Measurements from ENCODE around the gene CCDC90B.
A peak's percentile ranks its signal among the peaks of the same experiment; 100 is the strongest.
"Not testable (repeated sequence)": the region's sequence is repeated elsewhere in the genome, so short reads cannot be mapped to it uniquely, and the experiment has no call there.

The CCDC90B gene, protein sequence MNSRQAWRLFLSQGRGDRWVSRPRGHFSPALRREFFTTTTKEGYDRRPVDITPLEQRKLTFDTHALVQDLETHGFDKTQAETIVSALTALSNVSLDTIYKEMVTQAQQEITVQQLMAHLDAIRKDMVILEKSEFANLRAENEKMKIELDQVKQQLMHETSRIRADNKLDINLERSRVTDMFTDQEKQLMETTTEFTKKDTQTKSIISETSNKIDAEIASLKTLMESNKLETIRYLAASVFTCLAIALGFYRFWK

DNA sequence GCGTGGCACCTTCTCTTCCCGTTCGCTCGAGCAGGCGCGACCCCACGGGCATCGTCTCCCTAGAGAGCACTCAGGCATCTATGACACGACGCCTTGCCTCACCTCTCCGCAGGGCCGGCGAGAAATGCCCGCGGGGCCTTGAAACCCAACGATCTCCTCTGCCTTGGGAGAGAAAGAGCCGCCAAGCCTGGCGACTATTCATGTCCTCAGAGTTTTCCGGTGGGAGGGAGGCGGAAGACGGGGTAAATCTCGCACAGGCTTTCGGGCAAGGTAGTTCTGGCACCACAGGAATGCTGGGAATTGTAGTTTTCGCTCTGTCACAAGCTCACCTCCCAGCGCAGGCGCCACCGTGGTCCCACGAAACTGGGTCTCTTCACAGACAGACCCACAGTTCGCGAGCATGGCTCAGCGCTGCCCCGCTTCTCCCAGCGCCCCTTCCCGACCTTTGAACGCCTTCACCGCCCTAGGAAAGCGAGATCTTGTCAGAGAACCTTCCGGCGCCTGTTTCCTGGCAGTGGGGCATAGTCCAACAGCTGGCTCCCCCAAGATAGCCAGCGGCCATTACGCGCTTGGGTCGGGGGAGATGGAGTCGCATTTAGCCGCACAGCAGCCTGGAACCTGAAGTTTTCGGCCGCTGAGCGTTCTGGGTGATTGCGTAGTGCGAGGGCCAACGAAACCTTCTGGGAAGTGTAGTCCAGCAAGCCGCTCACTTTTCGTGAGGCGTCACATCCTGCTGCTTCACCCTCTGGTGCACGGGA, at the start of gene CCDC90B:
Gene CCDC90B, minus strand, starts transcription at position 597 of the 758 bp plus-strand sequence. Its CDS starts 395 bp downstream, at position 202.
- peak; percentile 98 for DNase-seq

DNA sequence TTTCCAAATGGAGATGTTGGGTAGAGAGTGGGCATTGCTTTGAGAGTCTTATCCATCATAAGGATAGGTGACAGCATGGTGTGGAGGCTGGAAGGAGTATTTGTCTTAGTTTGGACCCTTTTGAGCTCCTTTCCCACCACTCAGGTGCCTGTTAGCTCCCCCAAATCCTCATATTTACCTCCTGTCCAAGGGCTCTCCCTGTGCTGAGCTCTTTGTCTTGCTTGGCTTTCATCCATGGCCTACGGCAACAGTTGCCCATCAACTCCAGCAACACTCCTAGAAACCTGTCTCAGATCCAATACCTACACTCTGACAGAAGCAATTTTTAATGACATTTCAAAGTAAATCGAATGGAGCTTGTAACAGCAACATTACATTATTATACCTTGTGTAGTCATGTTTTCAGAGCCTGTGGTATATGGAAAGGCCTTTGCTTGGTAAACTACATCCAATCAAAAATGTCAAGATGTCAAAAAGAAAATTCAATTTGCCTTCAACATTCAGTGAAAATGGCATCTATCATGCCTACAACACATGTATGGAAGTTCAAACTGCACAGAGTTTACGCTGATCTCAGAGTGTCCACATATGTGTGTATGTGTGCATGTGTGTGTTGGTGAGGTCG, 49.4 kb upstream of the CCDC90B start:
- DNase-seq = no peak

DNA sequence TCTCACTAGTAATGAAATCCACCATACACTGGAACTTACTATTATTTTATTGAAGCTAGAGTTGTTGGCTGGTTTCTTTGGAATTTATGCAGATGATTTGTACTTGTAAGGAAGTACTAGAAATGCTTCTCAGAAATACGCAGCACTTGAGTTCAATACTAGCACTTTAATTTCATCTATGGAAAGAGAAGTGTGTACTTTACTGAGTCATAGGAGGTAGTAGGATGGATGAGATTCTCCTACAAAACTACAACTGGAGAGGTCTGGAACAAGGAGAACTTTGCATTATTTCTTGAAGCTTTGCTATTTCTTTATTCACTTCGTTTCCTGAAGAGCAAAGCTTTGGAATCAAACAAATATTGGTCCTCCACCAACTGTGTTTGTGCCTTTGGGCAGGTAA, 44.1 kb upstream of the CCDC90B start:
- no peak for DNase-seq

DNA sequence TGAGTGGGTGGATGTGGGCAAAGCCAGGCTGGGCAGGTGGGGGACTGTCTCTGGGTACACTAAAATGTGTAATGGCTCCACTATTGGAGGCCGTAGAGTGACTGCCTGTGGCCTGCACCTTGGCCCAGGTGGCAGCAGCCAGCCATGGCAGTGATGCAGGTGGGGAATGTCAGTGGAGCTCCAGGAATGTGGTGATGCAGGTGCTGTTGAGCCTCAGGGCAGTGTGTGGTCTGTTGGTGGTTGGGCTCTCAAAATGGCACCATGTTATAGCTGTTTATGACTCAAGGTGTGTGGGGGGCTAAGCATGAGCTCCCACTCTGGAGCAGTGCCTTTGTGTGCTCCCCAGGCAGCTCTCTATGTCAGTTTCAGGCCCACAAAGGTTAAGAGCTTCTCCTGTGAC, 40.2 kb upstream of the CCDC90B start:
- no peak for DNase-seq

- no peak for DNase-seq
Observed at GRCh38 chr11:83319346-83319745, 33.2 kb upstream of the CCDC90B start.

- no peak for DNase-seq
Observed at GRCh38 chr11:83318931-83319330, 32.8 kb upstream of the CCDC90B start.

- no peak for DNase-seq
Observed at GRCh38 chr11:83317757-83318690, 31.9 kb upstream of the CCDC90B start.

DNA sequence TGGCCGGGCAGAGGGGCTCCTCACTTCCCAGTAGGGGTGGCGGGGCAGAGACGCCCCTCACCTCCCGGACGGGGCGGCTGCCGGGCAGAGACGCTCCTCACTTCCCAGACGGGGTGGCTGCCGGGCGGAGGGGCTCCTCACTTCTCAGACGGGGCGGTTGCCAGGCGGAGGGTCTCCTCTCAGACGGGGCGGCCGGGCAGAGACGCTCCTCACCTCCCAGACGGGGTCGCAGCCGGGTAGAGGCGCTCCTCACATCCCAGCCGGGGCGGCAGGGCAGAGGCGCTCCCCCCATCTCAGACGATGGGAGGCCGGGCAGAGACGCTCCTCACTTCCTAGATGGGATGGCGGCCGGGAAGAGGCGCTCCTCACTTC, 30.7 kb upstream of the CCDC90B start:
- DNase-seq = not testable (repeated sequence)

DNA sequence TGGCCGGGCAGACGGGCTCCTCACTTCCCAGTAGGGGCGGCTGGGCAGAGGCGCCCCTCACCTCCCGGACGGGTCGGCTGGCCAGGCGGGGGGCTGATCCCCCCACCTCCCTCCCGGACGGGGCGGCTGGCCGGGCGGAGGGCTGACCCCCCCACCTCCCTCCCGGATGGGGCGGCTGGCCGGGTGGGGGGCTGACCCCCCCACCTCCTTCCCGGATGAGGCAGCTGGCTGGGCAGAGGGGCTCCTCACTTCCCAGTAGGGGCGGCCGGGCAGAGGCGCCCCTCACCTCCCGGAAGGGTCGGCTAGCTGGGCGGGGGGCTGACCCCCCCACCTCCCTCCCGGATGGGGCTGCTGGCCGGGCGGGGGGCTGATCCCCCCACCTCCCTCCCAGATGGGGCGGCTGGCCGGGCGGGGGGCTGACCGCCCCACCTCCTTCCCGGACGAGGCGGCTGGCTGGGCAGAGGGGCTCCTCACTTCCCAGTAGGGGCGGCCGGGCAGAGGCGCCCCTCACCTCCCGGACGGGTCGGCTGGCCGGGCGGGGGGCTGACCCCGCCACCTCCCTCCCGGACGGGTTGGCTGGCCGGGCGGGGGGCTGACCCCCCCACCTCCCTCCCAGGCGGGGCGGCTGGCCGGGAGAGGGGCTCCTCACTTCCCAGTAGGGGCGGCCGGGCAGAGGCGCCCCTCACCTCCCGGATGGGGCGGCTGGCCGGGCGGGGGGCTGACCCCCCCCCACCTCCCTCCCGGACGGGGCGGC, 30.2 kb upstream of the CCDC90B start:
- not testable (repeated sequence) for DNase-seq

DNA sequence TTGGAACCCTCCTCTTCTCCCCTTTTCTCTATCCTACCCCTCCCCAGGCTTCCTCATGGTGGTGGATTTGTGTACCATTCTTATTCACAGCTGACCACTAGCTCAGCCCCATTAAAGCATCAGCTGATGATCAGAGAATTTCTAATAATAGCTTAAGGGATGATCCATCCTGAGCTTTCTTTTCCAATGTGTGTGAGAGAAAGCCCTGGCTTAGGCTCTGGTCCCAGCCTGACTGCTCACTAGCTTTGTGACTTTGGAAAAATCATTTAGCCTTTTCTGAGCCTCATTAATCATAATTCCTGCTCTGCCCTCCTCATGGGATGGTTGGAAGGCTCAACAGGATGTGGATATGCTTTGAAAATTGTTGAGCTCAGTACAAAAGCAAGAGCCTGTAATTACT, 26.3 kb upstream of the CCDC90B start:
- DNase-seq = no peak

DNA sequence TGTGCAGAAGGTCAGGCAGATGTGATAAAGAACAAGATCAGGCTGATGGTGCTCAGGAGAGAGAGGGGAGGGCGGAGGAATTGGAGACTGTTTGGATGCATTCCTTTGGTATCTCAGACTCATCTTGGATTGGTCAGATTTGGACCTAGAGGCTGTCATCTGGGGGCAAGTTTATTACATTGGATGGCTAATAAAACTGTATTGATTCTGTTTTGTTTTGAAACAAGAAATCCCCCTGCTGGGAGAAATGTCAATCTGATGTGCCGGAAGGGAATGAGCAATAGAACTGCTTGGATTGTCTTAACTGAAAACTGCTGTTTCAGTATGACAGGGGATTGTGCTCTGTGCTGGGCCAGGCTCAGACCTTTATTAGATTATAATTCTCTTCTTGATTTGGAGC, 25.5 kb upstream of the CCDC90B start:
- no peak for DNase-seq

- no peak for DNase-seq
Observed at GRCh38 chr11:83310718-83311117, 24.6 kb upstream of the CCDC90B start.

- not testable (repeated sequence) for DNase-seq
Observed at GRCh38 chr11:83308536-83308935, 22.4 kb upstream of the CCDC90B start.

- no peak for DNase-seq
Observed at GRCh38 chr11:83306200-83307080, 20.3 kb upstream of the CCDC90B start.

- no peak for DNase-seq
Observed at GRCh38 chr11:83303316-83303715, 17.1 kb upstream of the CCDC90B start.

- DNase-seq = no peak
Observed at GRCh38 chr11:83302151-83302550, 16.0 kb upstream of the CCDC90B start.

DNA sequence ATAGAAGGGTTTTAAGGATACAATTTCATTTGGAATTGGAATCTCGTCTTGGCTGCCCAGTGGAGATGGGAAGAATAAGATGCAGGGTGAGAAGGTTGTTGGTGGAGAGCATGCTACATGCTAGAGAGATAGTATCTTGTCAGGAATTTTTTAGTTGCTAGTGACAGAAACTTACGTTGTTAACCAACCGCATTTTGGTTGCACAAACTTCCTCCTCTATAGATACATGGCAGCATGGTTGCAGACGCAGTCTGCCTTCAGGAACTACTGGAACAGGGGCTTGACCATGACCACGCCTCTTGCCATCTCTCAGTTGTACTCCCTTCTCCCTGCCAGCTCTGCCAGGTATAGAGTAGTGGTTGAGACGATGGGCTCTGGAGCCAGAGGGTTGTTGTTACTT, 13.5 kb upstream of the CCDC90B start:
- no peak for DNase-seq

DNA sequence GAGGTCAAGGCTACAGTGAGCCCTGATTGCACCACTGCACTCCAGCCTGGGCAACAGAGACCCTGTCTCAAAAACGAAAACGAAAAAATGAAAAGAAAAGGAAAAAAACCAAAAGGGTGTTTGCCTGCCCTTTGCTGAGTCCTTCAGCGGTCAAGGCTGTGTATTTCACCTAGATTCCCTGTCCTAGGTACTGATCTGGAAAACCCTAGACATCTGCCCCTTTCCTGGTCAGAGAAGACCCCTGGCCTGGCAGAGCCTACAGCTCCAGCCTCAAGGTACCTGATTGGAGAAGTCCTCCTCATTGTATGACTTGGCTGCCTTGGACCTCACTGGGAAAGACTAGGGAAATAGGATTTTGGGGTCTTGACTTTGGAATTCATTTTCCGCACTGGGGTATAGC, 8.0 kb upstream of the CCDC90B start:
- DNase-seq = no peak

- DNase-seq = no peak
Observed at GRCh38 chr11:83293457-83293774, 7.2 kb upstream of the CCDC90B start.

- no peak for DNase-seq
Observed at GRCh38 chr11:83292709-83293456, 6.7 kb upstream of the CCDC90B start.

- no peak for DNase-seq
Observed at GRCh38 chr11:83287631-83288030, 1.5 kb upstream of the CCDC90B start.

Measured in DMS79 treated with DMSO at 0.1 percent for 48 hours (cell line).